GM12801 (cell line): ENCODE data around the gene RHOB.

Experiments
- CTCF ChIP-seq: IDR thresholded peaks from one replicate; pipeline ENCODE4 v1.5.1; 2011; ENCODE audit warnings: control low read depth; ENCODE audit not compliant: insufficient read length; ENCODE audit errors: extremely low read depth

RHOB gene

GRCh38 chr2:20465716-20466394, 19.0 kb downstream of the RHOB start:
- no peak for TF ChIP-seq CTCF

DNA sequence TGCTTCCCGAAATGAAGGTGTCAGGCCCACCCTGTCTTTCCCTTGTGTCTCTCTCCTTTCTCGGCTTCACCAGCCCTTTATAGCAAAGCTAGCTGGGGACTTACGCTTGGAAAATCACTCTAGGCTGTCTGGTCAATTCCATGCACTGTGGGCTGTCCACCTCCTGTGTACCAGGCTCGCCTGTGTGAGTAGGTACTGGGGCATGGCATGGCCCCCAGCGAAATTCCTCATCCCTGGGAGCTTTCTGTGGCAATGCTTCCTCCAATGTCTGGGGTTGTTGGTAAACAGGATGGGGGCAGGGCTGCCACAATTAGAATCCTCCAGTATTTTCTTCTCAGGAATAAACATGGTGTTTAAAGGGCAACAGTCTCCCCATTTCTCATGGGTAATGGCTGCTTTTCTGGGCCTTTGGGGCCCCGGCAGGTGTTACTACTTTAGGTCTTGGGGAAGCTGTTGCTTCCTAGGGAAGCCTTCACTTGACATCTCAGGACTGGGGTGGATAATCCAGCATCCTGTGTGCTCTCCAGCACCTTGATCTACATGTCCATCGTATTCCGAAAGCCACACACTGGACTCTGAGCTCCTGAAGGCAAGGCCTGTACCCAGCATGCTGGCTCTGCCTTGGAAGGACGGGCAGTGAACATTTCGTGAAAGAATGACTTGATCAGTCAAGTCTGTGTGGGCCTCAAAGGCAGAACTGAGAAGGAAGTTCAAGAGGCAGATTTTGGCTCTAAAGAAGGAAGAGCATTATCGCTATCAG, 21.1 kb downstream of the RHOB start:
- no peak for TF ChIP-seq CTCF

DNA sequence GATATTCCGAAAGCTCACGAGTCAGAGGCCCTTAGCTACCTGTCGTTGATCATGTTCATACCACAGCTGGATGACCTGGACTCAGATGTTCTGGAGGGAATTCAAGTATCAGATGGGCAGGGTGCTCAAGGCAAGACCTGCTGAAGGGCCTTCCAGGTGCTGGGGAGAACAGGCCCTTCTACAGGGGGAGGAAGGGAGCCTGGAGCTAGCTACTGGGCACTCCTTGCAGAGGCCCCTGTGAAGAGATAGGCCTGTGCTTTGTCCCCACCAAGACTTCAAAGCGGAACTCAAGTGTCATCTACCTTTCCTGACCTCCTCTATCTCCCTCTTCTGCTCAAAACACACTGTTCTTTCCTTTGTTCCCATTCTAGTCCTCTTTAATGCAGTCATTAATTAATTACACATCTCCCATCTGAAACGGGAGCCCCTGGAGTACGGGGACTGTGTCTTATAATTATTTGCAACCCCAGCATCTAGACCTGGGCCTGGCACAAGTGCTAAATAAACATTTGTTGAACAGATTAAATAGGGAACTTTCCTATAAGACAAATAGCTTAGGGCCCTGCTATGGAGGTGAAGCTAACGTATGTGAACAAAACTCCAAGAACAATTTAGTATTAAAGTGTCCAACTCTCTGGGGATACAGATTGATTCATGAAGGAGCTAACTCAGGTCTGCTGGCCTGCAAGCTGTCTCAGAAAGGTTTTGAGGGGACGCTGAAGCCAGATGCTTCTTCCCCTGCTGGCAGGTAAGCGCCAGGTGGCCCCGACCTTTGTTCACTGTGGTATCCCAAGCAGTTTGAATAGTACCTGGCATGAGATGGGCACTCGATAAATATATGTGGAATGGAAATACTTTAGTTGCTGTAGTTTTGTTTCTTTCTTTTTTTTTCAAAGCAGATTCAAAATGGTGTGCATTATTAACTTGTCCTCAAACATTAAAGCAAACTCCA, 22.0 kb downstream of the RHOB start:
- no peak for TF ChIP-seq CTCF

GRCh38 chr2:20469595-20469994, 22.7 kb downstream of the RHOB start:
- TF ChIP-seq CTCF, result no peak

DNA sequence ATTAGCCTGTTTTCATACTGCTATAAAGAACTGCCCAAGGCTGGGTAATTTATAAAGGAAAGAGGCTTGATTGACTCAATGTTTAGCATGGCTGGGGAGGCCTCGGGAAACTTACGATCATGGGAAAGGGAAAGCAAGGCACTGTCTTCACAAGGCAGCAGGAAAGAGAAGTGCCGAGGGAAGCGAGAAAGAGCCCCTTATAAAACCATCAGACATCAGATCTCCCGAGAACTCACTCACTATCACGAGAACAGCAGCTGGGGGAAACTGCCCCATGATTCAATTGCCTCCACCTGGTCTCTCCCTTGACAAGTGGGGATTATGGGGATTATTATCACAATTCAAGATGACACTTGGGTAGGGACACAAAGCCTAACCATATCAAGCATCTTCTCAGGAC, 23.3 kb downstream of the RHOB start:
- TF ChIP-seq CTCF, result no peak

DNA sequence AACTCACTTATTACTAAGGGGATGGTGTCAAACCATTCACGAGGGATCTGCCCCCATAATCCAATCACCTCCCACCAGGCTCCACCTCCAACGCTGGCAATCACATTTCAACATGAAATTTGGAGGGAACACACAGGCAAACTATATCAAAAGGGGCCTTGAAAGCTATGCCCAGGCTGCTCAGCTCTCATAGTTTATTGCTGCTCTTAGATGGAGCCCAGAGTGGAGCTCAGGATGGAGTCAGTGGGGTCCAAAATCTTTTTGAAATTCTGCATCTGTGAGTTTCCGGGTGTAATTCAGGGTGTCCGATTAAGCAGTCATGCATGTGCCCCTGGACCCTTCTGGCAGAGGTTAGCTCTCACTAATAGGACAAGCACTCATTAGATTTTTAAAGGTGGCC, 24.3 kb downstream of the RHOB start:
- TF ChIP-seq CTCF, result no peak
